Astrocyte (in vitro differentiated cells and primary cell): Measurements from ENCODE around the gene ACOT6.

ENCODE experiments used
- EZH2 ChIP-seq: IDR thresholded peaks from 2 replicates; pipeline ENCODE4 v1.6.1; 2012; ENCODE audit warnings: mild to moderate bottlenecking, low read length, inconsistent platforms; ENCODE audit not compliant: insufficient read depth
- TF ChIP-seq, protein P1 (sequence below): IDR thresholded peaks from 2 replicates; pipeline ENCODE4 v1.5.1; 2011; ENCODE audit warnings: low read depth, mild to moderate bottlenecking, inconsistent platforms, low read length, moderate library complexity; ENCODE audit not compliant: insufficient read depth

DNA sequence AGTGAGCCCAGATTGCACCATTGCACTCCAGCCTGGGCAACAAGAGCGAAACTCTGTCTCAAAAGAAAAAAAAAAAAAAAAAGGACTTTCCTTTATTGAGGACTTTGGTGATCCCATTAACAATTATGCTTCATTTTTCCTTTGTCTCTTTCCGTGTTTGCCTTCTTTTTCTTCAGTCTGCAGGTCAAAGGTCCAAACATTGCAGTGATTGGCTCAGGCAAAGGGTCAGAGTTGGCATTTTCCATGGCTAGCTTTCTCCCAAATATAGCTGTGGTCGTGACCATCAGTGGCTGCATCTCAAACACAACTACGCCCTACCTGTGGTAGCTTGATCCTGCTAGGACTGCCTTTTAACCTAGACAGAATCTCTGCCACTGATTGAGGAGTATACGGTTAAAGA, 25.5 kb downstream of the ACOT6 start:
- TF ChIP-seq, protein P1, sequence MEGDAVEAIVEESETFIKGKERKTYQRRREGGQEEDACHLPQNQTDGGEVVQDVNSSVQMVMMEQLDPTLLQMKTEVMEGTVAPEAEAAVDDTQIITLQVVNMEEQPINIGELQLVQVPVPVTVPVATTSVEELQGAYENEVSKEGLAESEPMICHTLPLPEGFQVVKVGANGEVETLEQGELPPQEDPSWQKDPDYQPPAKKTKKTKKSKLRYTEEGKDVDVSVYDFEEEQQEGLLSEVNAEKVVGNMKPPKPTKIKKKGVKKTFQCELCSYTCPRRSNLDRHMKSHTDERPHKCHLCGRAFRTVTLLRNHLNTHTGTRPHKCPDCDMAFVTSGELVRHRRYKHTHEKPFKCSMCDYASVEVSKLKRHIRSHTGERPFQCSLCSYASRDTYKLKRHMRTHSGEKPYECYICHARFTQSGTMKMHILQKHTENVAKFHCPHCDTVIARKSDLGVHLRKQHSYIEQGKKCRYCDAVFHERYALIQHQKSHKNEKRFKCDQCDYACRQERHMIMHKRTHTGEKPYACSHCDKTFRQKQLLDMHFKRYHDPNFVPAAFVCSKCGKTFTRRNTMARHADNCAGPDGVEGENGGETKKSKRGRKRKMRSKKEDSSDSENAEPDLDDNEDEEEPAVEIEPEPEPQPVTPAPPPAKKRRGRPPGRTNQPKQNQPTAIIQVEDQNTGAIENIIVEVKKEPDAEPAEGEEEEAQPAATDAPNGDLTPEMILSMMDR = no peak
- no peak for TF ChIP-seq EZH2
